Stromal cell of bone marrow (primary cell): ENCODE data around the gene SLC9A1.

ENCODE experiments used
- DNase-seq: peaks from one replicate; pipeline ENCODE4 v3.0.0-alpha.2; 2012; ENCODE audit warnings: low read depth

Gene SLC9A1

DNA sequence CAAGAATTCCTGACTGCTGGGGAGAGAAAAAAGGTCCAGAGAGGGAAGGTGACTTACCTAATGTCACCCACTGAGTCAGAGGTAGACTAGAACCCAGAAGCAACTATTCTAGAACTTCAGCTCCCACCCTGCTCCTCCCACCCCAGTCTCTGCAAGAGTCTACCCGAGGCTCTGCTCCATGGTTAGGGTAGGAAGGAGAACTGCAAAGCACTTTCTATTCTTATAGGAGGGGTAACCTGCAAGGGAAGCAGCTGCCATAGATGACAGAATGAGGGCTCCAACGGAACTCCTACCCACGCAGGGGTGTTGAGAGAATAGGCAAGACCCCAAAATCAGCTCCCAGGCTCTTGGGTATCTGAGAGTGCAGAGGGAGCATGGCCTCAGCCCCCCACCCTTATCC lies 4.3 kb downstream of the SLC9A1 start:
- no peak for DNase-seq

DNA sequence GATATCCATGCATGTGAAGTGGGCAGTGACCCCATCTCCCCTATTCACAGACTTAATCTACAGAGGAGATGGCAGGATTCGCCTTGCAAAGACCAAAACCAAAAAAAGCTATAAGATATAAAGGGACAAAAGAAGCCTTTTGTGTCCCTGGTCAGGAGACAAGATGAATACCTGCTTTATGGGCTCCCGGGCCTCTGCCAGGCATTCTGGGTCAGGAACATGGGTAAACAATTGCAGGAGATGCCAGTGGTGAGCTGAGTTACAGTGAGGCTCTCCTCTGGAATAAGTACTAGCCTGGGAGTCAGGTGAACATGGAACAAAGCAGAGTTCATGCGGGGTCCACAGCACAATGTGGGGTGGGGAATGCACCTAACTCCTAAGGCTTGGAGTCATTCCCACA lies 4.7 kb downstream of the SLC9A1 start:
- DNase-seq: no peak

DNA sequence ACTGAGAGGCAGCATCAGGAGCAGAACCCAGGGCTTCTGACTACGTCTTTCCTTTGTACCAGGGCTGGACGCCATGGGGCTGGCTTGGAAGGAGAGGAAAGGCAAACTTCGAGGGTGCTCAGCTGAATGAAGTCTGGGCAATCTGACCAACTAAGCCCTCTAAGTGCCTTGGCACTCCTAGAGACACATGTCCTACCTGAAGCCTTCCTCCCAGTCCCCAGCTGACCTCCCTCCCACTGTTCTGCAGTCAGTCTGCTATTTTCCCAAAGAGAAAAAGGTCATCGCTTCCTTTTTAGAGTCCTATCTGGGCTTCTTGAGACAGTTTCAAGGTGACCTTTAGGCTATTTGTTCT lies 5.2 kb downstream of the SLC9A1 start:
- DNase-seq: no peak

DNA sequence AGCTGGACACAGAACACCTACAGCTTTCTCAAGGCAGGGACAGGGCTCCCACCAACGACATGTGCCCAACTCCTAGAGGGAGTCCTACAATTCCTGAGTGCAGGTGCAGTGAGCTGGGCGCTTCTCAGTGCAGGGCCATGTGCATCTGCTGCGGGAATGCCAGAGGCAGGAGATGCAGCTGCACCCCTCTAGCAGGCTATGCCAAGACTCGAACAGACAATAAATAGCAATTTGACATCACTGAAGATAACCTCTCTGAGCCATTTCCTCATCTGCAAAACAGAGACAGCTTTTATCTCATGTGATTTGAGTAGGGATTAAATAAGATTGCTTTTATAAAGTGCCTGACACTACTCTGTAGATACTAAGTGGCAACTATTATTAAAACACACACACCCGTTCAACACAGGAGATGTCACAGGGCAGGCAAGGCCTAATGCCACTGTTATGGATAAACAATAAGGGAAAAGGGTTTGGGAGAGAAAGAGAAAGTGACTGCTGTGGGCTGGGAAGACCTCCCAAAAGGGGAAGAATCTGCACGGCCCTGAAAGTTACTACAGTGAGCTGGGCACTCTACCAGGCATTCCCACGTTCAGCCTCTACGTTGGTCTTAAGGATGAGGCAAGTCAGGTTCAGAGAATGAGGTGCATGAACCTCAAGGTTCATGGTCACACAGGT lies 5.7 kb downstream of the SLC9A1 start:
- DNase-seq: no peak

DNA sequence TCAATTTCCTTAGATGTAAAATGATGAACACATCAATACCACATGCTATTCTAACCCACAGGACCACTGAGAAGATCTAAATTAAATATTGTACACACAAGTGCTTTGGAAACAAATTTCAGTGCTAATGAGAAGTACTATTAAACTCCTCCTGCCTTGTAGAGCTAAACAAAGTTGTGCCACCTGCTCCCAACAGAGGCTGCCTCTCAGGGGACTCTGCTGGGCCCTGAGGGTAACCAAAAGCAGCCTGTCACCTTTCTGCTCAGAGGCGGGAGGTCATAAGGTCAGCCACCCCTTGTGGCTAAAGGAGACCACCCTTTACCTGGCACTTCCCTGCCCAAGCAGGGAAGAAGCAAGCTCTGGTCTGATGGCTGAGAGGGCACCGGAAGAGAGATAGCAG lies 6.3 kb downstream of the SLC9A1 start:
- DNase-seq: no peak

DNA sequence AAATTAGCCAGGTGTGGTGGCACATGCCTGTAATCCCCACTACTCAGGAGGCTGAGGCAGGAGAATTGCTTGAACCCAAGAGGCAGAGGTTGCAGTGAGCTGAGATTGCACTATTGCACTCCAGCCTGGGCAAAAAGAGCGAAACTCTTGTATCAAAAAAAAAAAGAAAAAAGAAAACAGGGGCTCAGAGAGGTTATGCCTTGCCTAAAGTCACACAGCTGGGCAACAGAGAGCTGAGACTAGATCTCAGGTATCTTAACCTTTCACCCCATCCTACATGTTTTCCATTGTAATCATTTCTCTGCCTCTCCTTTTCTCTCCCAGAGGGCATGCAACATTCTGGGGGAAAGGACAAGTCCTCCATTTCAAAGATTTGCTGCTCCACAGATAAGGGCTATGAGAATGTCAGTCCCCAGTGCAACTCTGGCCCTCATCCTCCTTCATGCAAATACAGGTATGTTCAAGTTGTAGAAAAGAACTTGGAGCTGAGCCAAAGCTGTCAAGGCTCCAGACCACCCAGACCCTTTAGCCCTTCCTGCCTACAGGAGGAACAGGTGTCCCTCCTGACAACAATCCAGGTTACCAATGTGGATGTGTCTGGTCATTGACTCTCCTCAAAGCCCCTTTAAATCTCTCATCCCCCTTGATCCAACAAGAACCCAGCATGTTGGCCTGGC lies 6.9 kb downstream of the SLC9A1 start:
- DNase-seq: no peak

DNA sequence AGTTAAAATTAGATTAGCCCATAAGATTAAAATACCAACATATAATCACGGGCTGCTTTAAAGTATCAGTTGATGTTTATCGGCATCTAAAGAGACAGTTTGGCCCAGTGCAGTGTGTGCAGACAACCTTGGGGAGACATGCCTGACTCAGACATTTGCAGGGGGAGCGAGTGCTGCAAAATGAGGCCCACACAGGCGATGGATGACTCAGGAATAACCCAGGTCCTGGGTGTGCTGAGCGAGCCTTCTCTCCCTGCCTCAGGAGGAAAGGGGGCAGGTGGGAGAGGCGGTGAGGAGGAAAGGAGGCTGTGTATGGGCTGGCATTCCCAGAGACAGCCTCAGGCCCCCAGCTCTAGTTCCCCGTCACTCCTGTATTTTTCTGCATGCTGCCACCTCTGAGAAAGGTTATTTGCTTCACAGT lies 9.0 kb downstream of the SLC9A1 start:
- DNase-seq: peak; percentile 73

DNA sequence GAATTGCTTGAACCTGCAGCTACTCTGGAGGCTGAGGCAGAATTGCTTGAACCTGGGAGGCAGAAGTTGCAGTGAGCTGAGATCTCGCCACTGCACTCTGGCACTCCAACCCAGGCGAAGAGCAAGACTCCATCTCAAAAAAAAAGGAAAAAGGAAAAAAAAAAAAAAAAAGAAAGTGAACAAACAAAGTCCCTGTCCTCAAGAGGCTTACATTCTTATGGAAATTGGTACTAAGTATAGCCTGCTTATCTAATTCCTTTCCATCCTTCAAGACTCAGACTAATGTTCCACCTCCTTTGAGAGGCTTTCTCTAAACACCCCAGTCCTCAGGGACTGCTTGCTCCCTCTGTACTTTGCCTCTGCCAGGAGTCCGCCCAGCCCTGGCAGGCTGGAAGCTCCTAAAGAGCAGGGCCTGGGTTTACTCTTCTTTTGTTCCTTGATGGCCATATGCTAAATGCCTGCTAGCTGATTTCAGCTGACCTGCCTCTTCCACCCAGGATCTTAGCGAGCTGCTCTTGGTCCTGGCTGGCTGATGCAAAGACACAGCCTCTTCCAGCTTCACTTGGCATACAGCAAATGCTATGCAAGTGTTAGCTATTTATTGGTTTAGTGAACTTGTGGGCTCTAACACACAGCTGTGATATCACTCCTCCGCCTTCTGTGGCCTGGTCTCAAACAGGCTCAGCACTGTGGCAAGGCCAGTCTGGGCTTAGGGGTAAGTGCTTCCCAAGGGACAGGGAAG lies 9.8 kb downstream of the SLC9A1 start:
- peak; percentile 48 for DNase-seq

DNA sequence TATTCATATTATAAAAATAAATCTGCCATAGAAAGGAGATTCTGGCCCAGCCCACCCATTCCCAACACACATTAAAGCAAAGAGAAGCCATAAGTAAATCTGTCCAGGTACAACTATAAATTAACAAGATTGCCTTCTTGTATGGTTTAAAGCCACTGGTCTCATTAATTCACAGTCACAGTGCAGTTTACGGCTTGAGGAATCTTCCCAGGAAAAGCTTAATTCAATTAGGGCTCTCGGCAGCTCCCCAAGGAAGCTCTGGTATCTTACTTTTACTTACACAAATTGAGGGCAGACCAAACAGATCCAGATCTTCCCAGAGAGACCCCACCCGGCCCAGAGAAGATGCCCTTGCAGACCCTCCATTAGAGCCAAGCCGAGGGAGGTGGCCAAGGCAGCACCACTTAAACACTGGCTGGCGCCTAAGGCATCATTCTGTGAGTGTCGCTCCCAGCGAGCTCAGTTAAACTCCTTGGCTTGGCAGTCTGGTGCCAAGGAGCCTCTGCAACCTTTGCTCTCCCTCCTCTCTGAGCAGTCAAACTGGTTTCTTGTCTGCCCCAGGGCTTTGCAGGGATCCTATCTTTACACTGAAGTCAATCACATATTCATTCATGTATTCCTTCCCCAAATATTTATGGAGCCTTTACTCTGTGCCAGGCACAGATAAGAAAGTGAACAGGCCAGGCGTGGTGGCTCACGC lies 10.7 kb downstream of the SLC9A1 start:
- no peak for DNase-seq

DNA sequence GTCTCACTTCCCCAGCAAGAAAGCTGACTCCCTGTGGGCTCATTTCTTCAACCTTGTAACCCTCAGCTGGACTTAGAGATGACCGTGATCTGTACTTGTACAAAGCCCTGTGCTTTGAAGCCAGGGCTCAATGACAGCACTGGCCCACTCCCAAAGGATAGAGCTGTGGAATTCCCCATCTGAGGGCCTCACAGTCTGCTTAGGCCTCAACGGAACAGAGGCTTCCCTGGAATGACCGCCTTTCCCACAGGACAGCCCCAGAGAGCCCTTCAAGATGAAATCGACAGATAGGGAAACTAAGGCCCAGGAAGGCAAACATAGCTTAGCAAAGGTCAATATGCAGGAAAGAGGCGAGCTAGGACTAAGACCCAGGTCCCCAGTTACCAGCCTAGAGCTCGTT lies 11.5 kb downstream of the SLC9A1 start:
- DNase-seq: no peak

DNA sequence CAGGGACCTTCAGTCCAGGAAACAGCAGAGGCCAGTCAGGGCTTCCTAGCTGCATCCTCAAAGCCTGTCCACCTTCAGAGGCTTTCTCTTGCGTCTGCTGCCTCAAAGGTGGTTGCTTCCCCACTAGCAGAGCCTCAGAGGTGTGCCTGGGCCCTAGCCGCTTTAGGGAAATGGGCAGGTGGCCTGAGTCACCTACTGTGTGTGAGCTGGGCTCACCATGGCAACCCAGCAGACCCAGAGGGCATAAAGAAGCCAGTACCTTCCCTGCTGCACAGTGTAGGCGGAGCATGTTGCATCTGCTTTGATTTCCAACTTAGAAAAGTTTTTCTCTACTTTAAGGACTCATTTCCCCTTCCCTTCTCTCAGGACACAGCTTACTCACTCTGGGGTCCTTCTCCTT lies 12.5 kb downstream of the SLC9A1 start:
- no peak for DNase-seq

DNA sequence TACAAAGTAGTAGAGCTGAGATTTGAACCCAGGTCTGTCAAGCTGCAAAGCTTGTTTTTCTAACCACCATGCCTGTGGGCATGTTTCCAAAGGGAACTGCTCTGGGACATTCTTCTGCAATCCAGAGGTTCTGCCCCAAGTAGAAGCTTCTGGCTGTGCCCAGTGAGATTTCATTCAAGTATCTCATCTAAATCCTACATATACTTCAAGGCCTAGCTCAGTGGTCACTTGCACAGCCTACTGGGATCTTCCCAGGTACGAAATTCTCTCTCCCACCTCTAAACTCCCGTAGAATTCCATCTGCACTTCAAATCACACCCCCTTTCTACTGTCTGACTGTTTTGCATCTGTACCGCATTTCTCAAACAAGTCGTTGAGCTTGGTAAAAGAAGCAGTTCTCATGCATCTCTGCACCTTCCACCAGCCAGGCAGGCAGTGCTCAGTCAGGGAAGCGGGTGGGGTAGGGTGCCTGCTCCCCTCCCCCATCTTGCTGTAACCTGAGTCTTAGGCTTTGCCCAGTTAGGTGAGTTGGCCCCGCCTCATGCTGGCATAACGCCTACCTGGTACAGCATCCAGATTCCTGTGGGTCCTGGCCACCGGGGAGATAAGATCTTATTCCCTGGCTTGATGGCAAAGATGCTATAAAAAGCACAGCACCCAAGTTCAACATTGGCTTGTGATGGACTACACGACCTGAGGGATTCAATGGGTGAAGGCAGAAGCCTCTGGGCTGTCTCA lies 13.5 kb downstream of the SLC9A1 start:
- no peak for DNase-seq

DNA sequence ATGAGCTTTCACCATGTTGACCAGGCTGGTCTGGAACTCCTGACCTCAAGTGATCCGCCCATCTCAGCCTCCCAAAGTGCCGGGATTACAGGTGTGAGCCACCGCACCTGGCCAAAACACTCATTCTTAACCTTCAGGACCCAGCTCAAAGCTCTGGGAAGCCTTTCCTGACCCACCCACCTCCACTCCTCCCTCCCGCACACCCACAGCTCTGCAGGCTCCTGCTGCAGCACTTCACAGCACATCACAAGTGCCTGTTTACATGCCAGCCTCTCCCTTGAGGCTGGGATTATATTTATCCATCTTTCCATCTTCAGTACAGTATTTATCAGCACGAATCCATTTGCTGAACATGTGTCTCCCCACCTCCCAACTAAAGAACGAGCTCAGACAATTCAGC lies 14.9 kb downstream of the SLC9A1 start:
- DNase-seq: no peak

DNA sequence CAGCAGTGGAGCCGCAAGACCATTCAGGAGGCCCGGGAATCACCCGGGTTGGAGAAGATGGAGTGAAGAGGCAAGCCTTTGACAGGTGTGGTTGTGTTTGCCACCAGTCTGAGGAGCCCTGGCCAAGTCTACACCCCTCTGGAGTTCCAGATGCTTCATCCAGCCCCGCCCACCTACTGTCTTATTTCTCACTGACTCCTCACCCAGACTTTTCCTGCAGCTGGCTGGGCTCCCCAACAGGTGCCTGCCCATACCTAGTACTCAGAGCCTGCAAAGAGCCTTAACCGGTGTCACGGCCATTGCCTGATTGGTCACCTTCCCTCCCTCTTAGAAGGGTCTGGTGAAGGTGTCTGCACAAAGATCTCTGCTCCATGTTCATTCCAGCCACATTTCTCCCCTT lies 16.0 kb downstream of the SLC9A1 start:
- DNase-seq: no peak

DNA sequence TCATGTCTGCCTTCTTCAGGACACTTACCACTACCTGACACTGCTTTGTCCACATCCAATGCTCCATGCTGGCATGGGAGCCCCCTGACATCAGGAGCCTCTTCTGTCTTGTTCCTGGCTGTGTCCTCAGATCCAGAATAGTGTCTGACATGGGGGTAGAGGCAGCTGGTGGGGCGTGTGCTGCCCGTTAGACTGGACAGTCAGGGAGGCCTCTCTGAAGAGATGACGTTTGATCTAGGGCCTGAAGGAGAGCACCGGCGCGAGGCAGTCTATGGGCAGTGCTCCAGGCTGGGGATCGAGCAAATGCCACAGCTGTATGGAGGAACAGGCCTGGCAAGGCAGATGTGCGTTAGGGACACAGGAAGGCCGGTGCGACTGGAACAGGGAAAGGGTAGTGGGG lies 16.6 kb downstream of the SLC9A1 start:
- DNase-seq: no peak

DNA sequence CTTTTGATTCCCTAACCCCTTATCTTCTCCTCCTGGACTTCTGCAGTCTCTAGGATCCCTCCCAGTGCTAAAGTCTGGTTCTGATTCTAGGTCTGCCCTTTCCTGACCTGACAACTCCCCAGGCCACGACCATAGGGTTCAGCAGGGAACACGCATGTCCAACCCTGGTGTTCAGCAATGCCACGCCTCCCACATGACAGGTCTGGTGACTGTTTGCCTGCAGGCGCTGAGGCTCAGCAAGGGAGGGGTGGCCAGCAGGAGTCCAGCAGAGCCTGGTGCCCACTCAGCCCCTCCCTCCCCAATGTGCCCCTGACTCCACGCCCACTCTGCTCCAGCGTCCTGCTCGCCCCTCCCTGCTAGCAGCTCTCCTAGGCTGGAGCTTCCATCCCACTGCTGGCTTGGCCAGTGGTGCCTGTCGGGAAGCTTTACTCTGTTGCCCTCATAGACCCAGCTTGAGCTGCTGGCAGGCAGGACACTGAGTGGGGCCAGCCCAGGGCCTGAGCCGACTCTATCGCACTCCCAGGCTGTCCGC lies 17.3 kb downstream of the SLC9A1 start:
- DNase-seq: no peak

DNA sequence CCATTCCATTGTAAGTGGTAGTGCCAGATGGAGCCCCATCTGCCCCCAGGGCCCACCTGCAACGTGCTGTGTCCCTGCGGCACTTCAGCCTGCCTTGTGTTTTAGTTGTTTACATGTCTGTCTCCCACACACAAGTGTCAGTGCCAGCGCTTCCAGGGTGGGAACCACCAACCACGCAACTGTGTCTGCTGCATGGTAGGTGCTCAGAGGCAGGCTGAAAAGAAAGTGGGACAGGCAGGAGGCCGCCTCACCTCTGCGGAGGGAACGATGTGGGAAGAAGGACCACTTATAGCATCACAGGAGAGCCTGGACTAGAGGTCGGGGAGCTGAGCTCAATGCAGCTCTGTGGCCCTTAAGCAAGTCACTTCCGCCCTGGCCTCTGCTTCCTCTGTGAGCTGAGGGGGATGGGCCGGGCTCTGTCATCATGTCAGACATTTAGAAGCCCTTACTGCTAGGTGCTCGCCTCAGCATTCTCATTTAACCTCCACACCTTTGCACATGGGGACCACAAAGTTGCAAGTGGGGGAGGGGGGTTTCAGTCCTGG lies 17.9 kb downstream of the SLC9A1 start:
- no peak for DNase-seq

DNA sequence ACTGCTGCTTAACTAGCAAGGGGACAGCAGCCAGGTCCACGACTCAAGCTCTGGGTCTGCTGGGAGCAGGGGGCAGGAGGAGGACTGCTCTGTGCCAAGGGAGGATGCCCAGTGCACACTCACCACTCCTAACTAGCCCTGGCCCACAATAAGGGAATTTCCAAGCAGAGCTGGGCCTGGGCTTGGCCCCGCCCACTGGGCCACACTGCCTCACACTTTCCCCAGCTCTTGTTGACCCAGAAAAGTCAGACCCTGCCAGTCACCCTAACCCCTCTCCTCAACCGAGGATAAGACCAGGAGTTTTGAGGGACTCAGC lies 18.7 kb downstream of the SLC9A1 start:
- DNase-seq: no peak

DNA sequence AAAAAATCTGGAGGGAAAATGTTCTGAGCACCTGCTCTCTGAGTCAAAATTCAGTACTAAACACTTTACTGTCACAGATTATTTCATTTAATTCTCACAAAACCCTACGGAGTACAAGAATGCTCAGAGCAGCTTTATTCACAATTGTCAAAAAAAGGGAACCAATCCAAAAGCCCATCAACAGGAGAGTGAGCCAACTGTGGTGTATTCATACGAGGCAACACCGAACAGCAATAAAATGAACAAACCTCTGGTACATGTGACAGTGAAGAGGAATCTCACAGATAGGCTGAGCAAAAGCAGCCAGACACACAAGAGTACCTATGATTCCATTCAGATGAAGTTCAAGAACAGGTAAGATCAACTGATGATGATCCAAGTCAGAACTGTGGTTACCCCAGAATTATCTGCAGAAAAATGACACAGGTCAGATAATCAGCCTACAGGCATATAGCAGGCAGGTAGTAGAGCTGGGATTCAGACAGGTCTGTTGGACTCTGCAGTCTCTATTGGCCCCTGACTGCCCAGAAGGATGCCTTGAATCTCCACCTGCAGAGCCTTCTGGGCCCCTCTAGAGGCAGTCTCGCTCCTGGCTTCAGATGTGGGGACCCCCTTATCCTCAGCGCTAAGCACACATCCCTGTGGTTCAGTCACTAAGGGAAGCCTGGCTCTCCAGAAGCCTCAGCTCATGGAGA lies 19.2 kb downstream of the SLC9A1 start:
- no peak for DNase-seq

DNA sequence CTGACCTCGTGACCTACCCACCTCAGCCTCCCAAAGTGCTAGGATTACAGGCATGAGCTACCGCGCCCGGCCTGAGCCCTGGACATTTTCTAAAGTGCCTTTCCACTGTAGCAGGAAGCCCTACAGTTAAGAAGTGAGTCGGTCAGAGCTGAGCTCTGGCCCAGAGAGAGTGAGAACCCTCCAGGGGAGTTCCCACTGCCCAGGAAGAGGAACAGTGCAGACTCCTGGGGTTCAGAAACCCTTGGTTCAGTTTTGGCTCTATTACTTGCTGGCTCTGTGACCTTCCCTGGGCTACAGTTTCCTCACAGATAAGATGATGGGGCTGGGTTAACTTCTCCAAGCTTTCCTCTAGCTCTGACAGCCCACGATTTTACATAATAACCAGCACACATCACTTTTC lies 20.9 kb downstream of the SLC9A1 start:
- DNase-seq: no peak

DNA sequence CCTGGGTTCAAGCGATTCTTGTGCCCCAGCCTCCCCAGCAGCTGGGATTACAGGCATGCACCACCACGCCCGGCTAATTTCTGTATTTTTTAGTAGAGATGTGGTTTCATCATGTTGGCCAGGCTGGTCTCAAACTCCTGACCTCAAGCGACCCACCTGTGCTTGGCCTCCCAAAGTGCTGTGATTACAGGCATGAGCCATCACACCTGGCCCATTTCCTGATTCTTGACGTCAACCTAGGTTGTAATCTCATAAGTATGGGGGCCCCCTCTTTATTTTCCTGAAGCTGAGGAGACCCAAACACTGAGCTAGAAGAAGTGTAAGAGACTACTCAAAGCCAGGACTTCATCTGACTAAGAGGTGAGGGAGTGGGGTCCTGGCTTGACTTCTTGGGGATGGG lies 21.8 kb downstream of the SLC9A1 start:
- no peak for DNase-seq
